ENCODE measurements around the gene SCGN.

SCGN gene, protein sequence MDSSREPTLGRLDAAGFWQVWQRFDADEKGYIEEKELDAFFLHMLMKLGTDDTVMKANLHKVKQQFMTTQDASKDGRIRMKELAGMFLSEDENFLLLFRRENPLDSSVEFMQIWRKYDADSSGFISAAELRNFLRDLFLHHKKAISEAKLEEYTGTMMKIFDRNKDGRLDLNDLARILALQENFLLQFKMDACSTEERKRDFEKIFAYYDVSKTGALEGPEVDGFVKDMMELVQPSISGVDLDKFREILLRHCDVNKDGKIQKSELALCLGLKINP

GRCh38 chr6:25652007-25652515 lies at the start of gene SCGN:
Gene SCGN, plus strand, starts transcription at chr6:25652215. Its CDS starts 189 bp downstream, at chr6:25652404.
- peak; percentile 42 for DNase-seq (ENCODE audit: low spot score)

DNA sequence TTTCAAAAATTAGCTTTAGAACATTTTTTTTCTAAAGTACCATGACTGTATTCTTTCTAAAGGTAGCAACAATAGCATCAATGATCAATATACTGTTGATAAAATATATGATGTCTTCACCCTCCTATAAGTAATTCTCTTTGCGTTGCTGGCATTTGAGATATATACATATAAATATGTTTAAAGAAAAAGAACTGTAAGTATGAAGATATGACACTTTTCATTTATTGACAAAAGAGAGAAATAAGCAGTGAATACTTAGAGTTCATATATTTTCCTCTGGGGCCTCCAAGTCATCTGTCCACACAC lies 49.4 kb upstream of the SCGN start:
- DNase-seq (ENCODE audit: low spot score) = no peak

DNA sequence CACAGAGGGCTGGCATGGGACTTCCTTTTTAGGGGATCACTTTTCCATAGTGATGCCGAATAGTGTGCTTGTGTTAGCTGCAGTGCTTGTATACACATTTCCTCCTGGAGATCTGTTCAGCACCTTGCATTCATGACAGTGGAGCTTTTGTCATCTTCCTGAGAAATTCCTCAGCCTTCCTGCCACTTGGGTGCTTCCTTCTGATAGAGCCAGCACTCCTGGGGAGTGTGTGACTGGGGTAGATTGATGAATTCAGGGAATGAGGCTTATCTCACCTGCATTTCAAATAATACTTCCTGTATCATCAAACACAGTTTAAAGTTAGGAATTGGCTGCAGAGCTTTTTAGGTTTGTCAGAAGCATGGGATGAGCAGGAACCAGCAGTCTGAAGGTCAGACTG lies 48.8 kb upstream of the SCGN start:
- DNase-seq (ENCODE audit: low spot score) = no peak

GRCh38 chr6:25606151-25606550 lies 45.9 kb upstream of the SCGN start:
- no peak for DNase-seq (ENCODE audit: low spot score)

- no peak for DNase-seq (ENCODE audit: low spot score)
These were observed 43.3 kb upstream of the SCGN start for GRCh38 chr6:25608558-25609174.

- DNase-seq (ENCODE audit: low spot score) = no peak
These were observed 39.3 kb upstream of the SCGN start for GRCh38 chr6:25612666-25613065.

- DNase-seq (ENCODE audit: low spot score) = no peak
These were observed 38.6 kb upstream of the SCGN start for GRCh38 chr6:25613415-25613814.

DNA sequence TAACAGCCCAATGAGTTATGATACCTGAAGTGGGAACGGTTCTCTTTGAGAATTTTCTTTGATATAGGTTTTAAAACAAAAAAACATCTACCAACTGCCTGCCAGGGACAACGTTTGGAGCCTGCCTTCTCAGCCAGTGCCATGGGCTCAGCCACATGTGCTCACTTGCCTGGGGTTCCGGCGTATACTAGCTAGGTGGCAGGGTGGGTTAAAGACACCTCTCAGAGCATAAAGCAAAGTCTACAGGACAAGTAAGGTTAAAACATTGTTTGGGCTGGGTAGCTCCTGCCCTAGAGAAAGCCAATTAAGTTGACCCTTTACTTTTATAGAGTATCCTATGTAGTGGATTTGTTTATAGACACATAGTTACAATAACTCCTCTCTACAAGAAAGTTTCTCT lies 38.0 kb upstream of the SCGN start:
- no peak for DNase-seq (ENCODE audit: low spot score)

- DNase-seq (ENCODE audit: low spot score) = no peak
These were observed 36.5 kb upstream of the SCGN start for GRCh38 chr6:25615471-25615870.

GRCh38 chr6:25617997-25618396 lies 34.0 kb upstream of the SCGN start:
- no peak for DNase-seq (ENCODE audit: low spot score)

DNA sequence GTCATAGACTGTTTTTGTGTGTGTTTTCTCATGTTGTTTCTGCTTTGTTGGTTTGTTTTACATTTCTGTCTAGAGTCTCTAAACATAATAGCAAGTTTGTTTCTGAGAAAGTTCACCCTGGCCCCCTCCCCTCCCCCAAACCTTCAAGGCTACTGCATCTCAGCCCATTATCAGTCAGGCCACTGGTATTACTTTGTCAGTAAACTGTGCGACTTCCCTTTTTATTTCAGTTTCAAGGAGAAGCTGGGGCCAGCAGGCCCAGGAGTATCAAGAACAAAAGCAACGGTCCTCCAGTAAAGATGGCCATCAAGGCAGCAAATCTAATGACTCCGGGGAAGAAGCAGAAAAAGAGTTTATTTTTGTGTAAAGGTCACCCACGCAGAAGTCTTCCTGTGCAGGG lies 32.8 kb upstream of the SCGN start:
- no peak for DNase-seq (ENCODE audit: low spot score)

DNA sequence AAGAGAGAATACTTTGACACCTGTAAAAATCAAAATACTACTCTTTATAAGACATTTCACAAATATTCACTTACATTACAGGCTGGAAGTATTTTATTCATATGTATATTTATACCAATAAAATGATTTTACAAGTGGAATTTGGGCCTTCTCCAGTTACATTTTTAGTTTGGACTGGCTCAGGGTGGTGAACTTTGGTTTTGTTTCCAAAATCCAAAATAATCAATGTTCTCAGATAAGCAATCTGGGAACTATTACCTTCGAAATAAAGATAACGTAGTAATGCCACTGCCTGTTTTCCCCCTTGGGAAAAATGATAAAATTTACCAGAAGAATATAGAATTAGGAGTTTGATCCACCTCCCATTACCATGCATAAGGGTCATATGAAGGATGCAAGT lies 31.6 kb upstream of the SCGN start:
- DNase-seq (ENCODE audit: low spot score) = no peak

- DNase-seq (ENCODE audit: low spot score) = no peak
These were observed 28.9 kb upstream of the SCGN start for GRCh38 chr6:25623065-25623464.

- no peak for DNase-seq (ENCODE audit: low spot score)
These were observed 28.1 kb upstream of the SCGN start for GRCh38 chr6:25623879-25624278.

DNA sequence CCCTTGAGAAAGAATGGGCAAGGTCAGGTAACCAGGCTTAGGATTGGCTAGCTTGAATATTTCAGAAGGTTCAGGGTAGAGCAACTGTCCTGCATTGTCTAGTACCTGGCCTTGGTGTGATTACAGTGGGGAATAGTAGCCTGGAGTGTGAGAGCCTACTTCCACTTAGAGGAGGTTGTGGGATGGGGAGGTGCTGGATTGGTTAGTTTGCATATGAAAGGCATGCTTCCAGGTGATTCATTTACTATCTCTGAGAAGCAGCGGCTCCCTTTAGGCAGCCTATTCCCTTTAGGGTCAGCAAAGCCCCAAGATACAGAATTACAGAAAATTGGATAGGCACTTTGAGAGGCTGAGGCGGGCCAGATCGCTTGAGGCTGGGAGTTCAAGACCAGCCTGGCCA lies 25.0 kb upstream of the SCGN start:
- no peak for DNase-seq (ENCODE audit: low spot score)

GRCh38 chr6:25628471-25629197 lies 23.4 kb upstream of the SCGN start:
- no peak for DNase-seq (ENCODE audit: low spot score)

DNA sequence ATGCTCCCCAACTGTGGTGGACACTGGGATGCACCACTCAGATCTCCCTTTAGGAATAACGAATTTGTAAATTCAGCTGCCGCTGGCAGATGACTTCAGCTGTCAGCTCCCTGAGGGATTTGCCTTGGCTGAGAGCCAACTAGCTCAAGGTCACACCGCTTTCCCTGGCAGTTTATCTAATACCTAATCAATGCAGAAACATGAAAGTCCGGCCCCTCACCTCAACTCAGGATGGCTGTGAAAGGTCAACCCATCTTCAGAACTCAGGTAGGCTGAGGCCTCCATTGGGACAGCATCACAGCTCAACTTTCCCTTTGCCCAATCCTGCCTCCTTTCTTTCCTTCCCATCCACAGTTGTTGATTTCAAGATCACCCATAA lies 22.8 kb upstream of the SCGN start:
- DNase-seq (ENCODE audit: low spot score) = no peak

GRCh38 chr6:25630508-25631278 lies 21.3 kb upstream of the SCGN start:
- DNase-seq (ENCODE audit: low spot score) = no peak

- DNase-seq (ENCODE audit: low spot score) = peak; percentile 44
These were observed 16.1 kb upstream of the SCGN start for GRCh38 chr6:25635886-25636317.

GRCh38 chr6:25637211-25637610 lies 14.8 kb upstream of the SCGN start:
- DNase-seq (ENCODE audit: low spot score) = no peak

GRCh38 chr6:25637960-25638434 lies 14.0 kb upstream of the SCGN start:
- no peak for DNase-seq (ENCODE audit: low spot score)

DNA sequence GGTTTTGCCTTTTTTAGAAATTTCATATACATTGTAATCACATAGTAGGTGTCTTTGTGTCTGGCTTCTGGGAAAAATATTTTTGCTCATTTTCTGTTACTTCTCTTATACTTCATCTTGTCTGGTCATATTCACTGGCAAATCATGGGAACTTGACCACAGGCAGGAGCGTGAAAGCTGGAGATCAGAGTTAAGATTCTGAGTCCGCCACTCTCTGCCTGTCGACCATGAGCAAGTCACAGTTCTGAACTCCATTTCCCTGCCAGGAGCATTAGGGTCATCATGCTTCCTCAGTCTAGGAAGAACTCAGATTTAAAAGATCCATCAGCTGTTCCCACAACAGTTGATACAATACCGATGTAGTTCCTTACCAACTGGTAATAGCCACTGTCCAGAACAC lies 12.4 kb upstream of the SCGN start:
- no peak for DNase-seq (ENCODE audit: low spot score)

Data from HuH-7 (cell line).